NCI-H1417 (cell line): ENCODE results near the gene GRAMD1A.
A peak's percentile ranks its signal among the peaks of the same experiment; 100 is the strongest.
"Not testable (repeated sequence)": the region's sequence is repeated elsewhere in the genome, so short reads cannot be mapped to it uniquely, and the experiment has no call there.

Experiments
- DNase-seq, 3 experiments: peaks; one replicate each; lab custom pipeline; 2025; lab: John Stamatoyannopoulos, UW

GRAMD1A gene

GRCh38 chr19:35004517-35005255, 4.6 kb downstream of the GRAMD1A start:
- DNase-seq = no peak

DNA sequence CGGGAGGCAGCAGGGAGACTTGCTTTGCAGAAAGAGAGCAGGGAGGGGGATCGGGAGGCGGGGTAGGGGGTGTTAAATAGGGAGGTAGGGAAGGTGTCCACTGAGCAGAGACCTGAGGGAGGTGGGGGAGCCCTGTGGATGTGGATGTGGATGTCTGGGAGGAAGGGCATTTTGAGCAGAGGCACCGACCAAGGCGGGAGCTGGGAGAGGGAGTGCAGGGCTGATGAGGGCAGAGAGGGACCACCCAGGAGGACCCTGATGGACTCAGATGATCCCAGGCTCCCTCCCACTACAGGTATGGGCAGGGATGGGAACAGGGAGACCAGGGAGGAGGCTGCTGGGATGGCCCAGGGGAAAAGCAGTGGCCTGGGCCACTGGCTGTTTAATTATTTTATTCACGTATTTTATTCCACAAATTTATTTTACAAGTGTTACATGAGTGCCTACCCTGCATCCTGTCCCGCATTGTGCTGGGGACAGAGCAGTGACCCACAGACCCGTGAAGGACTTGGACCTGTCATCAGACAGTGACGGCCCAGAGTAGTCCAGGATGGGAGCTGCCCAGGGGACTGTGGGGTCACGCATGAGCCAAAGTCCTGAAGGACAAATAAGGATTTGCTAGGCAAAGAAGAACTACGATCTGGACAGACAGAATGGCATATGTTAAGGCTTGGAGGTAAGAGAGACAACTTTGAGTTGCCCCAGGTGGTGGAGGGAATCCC, 5.3 kb downstream of the GRAMD1A start:
- no peak for DNase-seq

- DNase-seq = not testable (repeated sequence)
Measured at GRCh38 chr19:35006007-35006341, 5.9 kb downstream of the GRAMD1A start.

- peak in 1 of 3 experiments; percentile 25 for DNase-seq
Measured at GRCh38 chr19:35006342-35006998, 6.3 kb downstream of the GRAMD1A start.

DNA sequence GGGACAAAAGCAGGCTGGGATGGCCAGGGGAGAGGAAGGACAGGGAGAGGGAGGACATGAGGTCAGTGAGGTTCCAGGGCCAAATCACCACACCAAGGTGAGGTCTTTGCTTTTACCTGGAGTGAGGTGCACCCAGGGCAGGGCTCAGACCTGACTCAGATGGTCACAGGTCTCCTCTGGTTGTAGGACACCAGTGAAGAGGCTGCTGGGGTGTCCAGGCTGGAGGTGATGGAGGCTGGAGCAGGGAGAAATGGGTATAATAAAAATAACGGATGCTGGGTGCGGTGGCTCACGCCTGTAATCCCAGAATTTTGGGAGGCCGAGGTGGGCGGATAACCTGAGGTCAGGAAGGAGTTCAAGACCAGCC, 6.9 kb downstream of the GRAMD1A start:
- no peak for DNase-seq

- not testable (repeated sequence) for DNase-seq
Measured at GRCh38 chr19:35007427-35007826, 7.3 kb downstream of the GRAMD1A start.

GRCh38 chr19:35008891-35009341, 8.8 kb downstream of the GRAMD1A start:
- DNase-seq = no peak

- no peak for DNase-seq
Measured at GRCh38 chr19:35009424-35010415, 9.6 kb downstream of the GRAMD1A start.

GRCh38 chr19:35011091-35011689, 11.1 kb downstream of the GRAMD1A start:
- no peak for DNase-seq

GRCh38 chr19:35011737-35012682, 11.9 kb downstream of the GRAMD1A start:
- no peak for DNase-seq

DNA sequence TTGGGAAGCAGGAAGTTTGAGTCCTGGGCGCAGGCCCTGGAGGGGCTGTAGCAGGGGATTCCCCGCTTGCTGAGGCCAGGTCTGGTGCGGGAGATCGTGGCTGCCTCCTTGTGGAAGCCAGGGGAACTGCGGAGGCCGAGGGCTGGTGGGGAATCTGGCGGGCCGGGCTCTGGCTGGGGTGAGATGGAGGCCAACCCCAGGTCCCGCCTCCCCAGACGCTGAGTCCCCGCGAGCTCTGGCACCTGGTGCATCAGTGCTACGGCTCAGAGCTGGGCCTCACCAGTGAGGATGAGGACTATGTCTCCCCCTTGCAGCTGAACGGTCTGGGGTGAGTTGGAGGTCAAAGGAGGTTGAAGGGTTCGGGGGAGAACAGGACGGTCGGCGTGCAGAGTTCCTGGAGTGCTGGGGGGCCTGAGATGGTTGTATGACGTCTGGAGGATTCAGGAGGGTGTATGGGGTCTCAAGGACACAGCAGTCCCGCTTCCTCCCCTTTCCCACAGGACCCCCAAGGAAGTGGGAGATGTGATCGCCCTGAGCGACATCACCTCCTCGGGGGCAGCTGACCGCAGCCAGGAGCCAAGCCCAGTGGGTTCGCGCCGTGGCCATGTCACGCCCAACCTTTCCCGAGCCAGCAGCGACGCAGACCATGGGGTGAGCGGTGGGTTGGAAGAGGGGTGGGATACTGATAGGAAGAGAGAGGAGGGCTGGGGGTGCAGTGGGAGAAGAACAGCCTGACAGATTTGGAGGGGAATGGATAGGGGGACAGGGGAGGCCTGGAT, 13.1 kb downstream of the GRAMD1A start:
- peak in 1 of 3 experiments; percentile 24 for DNase-seq

- no peak for DNase-seq
Measured at GRCh38 chr19:35013820-35014754, 14.0 kb downstream of the GRAMD1A start.

DNA sequence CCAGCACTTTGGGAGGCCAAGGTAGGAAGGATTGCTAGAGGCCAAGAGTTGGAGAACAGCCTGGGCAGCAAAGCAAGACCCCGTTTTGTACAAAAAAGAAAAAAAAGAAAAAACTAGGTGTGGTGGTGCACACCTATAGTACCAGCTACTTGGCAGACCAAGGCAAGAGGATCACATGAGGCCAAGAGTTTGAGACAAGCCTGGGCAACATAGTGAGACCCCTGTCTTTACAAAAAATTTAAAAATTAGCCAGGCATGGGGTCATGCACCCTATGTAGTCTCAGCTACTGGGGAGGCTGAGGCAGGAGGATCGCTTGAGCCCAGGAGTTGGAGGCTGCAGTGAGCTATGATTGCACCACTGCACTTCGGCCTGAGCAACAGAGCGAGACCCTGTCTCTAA, 14.7 kb downstream of the GRAMD1A start:
- not testable (repeated sequence) for DNase-seq

DNA sequence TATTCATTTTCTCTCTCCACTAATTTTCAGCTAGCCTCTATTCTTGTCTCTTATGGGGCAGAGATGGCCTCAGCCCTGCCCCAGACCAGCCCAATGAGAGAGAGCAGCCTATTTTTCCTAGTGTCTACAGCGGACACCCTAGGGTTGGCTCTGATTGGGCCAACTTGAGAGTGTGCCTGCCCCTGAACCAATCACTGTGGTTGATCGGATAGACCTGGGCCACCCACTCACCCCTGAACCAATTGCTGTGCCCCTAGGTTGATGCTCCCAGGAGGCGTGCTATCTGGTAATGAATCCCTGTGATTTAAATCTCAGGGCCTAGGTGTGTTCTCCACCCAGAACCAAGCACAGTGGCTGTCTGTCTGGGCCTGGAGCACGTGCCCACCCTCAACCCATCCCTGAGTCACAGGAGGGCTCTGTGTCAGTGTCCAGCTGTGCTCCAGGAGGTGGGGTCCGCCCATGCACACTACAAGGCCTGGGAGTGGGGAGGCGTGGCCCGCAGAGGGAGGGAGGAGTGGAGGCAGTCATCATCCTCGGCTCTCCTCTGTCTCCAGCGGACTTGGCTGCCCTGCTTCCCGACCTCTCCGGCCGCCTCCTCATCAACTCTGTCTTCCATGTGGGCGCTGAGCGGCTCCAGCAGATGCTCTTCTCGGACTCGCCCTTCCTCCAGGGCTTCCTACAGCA, 15.3 kb downstream of the GRAMD1A start:
- no peak for DNase-seq

GRCh38 chr19:35015954-35016351, 15.8 kb downstream of the GRAMD1A start:
- DNase-seq = no peak

GRCh38 chr19:35017507-35017906, 17.4 kb downstream of the GRAMD1A start:
- no peak for DNase-seq

GRCh38 chr19:35018379-35018778, 18.3 kb downstream of the GRAMD1A start:
- DNase-seq = no peak

GRCh38 chr19:35019144-35019543, 19.0 kb downstream of the GRAMD1A start:
- no peak for DNase-seq
